ENCODE measurements around the gene EVA1A. TPM values are rescaled to one million over a fixed set of nuclear protein-coding genes. Genes with fewer than 3 reads are reported as not detected.

Gene EVA1A
- total and polyA plus RNA-seq, 2 experiments from 2014 or later, result 0.51 to 0.57 TPM

DNA sequence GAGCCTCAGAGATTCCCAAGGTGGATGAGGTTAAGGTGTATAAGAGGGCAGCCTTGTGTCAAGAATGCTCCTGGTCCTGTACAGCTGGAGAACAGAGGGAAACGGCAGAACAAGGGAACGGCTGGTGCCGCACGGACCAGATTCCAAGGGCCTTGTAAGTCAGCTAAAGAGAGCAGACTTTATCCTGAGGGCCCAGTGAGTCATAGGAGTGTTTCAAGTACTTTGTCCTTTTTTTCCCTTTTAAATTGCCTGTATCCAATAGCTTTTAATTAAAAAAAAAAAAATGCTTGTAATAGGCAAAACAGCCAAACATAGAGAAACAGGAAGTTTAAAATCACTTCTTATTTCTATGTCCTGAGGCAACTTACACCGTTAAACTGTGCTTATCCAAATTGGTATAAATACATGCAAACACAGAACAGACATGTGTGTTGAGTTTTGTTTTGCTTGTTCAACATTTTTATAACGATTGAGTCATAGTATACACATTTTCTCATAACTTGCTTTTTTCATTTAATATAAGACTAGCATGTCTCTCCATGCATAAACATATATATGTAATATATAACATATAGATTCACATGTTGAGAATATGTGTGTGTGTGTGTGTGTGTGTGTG, 42.1 kb upstream of the EVA1A start:
- peak in 1 of 2 donors; percentile 57 for DNase-seq (ENCODE audit: low read depth in 1 of 2, low spot score in 1 of 2)
- Histone ChIP-seq H3K9me3 (ENCODE audit: low read depth) (no peaks in the 10 kb centered on the region), H3K27ac (no peak overlapping the region), H3K27me3 (no peaks in the 10 kb centered on the region), H3K36me3 (no peaks in the 10 kb centered on the region), H3K4me1 (ENCODE audit: low read depth) (peaks cover 4% of the 10 kb centered on the region), H3K4me3 (no peak overlapping the region)
- TF ChIP-seq, protein P1, sequence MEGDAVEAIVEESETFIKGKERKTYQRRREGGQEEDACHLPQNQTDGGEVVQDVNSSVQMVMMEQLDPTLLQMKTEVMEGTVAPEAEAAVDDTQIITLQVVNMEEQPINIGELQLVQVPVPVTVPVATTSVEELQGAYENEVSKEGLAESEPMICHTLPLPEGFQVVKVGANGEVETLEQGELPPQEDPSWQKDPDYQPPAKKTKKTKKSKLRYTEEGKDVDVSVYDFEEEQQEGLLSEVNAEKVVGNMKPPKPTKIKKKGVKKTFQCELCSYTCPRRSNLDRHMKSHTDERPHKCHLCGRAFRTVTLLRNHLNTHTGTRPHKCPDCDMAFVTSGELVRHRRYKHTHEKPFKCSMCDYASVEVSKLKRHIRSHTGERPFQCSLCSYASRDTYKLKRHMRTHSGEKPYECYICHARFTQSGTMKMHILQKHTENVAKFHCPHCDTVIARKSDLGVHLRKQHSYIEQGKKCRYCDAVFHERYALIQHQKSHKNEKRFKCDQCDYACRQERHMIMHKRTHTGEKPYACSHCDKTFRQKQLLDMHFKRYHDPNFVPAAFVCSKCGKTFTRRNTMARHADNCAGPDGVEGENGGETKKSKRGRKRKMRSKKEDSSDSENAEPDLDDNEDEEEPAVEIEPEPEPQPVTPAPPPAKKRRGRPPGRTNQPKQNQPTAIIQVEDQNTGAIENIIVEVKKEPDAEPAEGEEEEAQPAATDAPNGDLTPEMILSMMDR (IDR thresholded peaks at IDR 0.05; ENCODE audit: low read depth, low read length), result no peak

DNA sequence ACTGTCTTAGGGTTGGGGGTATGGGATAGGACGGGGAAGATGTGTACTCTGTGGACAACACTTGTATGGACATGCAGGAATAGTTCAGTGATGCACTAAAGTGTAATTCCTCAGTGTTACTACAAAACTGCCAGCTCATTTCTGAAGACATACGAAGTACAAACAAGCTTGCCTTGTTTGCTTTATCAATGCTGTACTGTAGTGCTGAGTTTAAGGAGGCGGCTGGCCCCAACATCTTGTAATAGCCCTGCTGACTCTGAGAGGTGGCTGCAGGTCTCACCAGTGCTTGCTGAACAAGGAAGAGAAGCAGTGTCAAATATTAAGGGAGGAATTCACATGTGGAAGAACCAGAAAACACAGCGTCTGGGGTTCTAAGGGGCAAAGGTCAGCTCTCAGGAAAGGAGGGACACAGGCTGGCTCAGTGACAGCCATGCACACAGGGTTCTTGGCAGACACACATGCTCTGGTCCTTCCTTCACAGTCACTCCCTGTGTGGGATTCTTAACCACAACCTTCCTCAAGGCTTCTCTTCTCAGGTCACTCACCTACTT, 39.8 kb upstream of the EVA1A start:
- H3K27ac ChIP-seq, result no peak overlapping the region
- H3K4me3 ChIP-seq, result no peak overlapping the region
- H3K27me3 ChIP-seq, result no peaks in the 10 kb centered on the region
- DNase-seq (ENCODE audit: low read depth in 1 of 2, low spot score in 1 of 2), result no peak
- H3K4me1 ChIP-seq (ENCODE audit: low read depth), result peaks cover 4% of the 10 kb centered on the region
- H3K9me3 ChIP-seq (ENCODE audit: low read depth), result no peaks in the 10 kb centered on the region
- TF ChIP-seq, protein P1 (IDR thresholded peaks at IDR 0.05; ENCODE audit: low read depth, low read length), result no peak
- H3K36me3 ChIP-seq, result no peaks in the 10 kb centered on the region

- H3K27ac ChIP-seq, result no peak overlapping the region
- H3K4me1 ChIP-seq (ENCODE audit: low read depth), result no peaks in the 10 kb centered on the region
- TF ChIP-seq, protein P1 (IDR thresholded peaks at IDR 0.05; ENCODE audit: low read depth, low read length), result no peak
- H3K36me3 ChIP-seq, result no peaks in the 10 kb centered on the region
- no peaks in the 10 kb centered on the region for H3K9me3 ChIP-seq (ENCODE audit: low read depth)
- no peak overlapping the region for H3K4me3 ChIP-seq
- no peaks in the 10 kb centered on the region for H3K27me3 ChIP-seq
- no peak for DNase-seq (ENCODE audit: low read depth in 1 of 2, low spot score in 1 of 2)
Observed at GRCh38 chr2:75598589-75599155, 37.9 kb upstream of the EVA1A start.

DNA sequence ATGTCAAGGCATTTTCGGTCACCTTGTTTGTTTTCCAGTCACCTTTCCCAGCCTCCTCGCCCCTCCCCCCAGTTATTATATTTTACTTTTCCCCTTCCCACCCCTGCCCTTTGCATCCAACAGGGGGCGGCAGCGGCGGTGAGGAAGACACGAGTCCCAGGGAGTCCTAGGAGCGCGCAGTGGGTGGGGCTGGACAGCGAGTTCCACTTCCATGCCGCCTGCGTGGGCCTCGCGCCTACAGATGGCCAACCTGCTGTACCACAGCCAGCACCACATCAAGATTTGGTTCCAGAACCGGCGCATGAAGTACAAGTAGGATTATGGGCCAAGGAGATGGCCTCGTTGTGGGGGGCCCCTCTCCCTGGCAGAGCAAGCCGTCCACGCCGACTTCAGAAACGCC, 37.2 kb upstream of the EVA1A start:
- no peak overlapping the region for H3K27ac ChIP-seq
- no peaks in the 10 kb centered on the region for H3K9me3 ChIP-seq (ENCODE audit: low read depth)
- no peaks in the 10 kb centered on the region for H3K4me1 ChIP-seq (ENCODE audit: low read depth)
- H3K36me3 ChIP-seq, result no peaks in the 10 kb centered on the region
- H3K4me3 ChIP-seq, result no peak overlapping the region
- no peaks in the 10 kb centered on the region for H3K27me3 ChIP-seq
- TF ChIP-seq, protein P1 (IDR thresholded peaks at IDR 0.05; ENCODE audit: low read depth, low read length), result no peak
- DNase-seq (ENCODE audit: low read depth in 1 of 2, low spot score in 1 of 2), result no peak

- no peak for DNase-seq (ENCODE audit: low read depth in 1 of 2, low spot score in 1 of 2)
- TF ChIP-seq, protein P1 (IDR thresholded peaks at IDR 0.05; ENCODE audit: low read depth, low read length), result no peak
- no peaks in the 10 kb centered on the region for H3K36me3 ChIP-seq
- H3K9me3 ChIP-seq (ENCODE audit: low read depth), result no peaks in the 10 kb centered on the region
- no peak overlapping the region for H3K27ac ChIP-seq
- no peaks in the 10 kb centered on the region for H3K4me1 ChIP-seq (ENCODE audit: low read depth)
- H3K27me3 ChIP-seq, result no peaks in the 10 kb centered on the region
- no peak overlapping the region for H3K4me3 ChIP-seq
Observed at GRCh38 chr2:75596784-75597183, 36.0 kb upstream of the EVA1A start.

All from cardiac muscle cell (in vitro differentiated cells and primary cell).